NCI-H2171 (cell line): Measurements from ENCODE around the gene PCNT.
"Not testable (repeated sequence)": the region's sequence is repeated elsewhere in the genome, so short reads cannot be mapped to it uniquely, and the experiment has no call there.

Experiments used
- DNase-seq: peaks from one replicate; lab custom pipeline; 2025; lab: John Stamatoyannopoulos, UW

Gene PCNT

GRCh38 chr21:46357684-46358425 is 33.9 kb downstream of the PCNT start:
- no peak for DNase-seq

- DNase-seq = no peak
These were observed 37.2 kb downstream of the PCNT start for GRCh38 chr21:46361176-46361575.

- no peak for DNase-seq
These were observed 38.0 kb downstream of the PCNT start for GRCh38 chr21:46361935-46362334.

GRCh38 chr21:46362946-46363345 is 39.0 kb downstream of the PCNT start:
- DNase-seq = no peak

- no peak for DNase-seq
These were observed 39.7 kb downstream of the PCNT start for GRCh38 chr21:46363698-46364097.

GRCh38 chr21:46366091-46366490 is 42.1 kb downstream of the PCNT start:
- no peak for DNase-seq

- no peak for DNase-seq
These were observed 42.6 kb downstream of the PCNT start for GRCh38 chr21:46366561-46366960.

GRCh38 chr21:46366966-46367365 is 43.0 kb downstream of the PCNT start:
- DNase-seq = no peak

- DNase-seq = no peak
These were observed 44.8 kb downstream of the PCNT start for GRCh38 chr21:46368533-46369285.

GRCh38 chr21:46369520-46370235 is 45.7 kb downstream of the PCNT start:
- DNase-seq = no peak

- no peak for DNase-seq
These were observed 47.5 kb downstream of the PCNT start for GRCh38 chr21:46371204-46372013.

GRCh38 chr21:46372014-46372485 is 48.1 kb downstream of the PCNT start:
- DNase-seq = no peak

- DNase-seq = not testable (repeated sequence)
These were observed 49.0 kb downstream of the PCNT start for GRCh38 chr21:46372947-46373346.

- no peak for DNase-seq
These were observed 50.9 kb downstream of the PCNT start for GRCh38 chr21:46374761-46375389.

GRCh38 chr21:46375560-46376230 is 51.7 kb downstream of the PCNT start:
- no peak for DNase-seq

- no peak for DNase-seq
These were observed 52.3 kb downstream of the PCNT start for GRCh38 chr21:46376231-46376628.

GRCh38 chr21:46376856-46377453 is 53.0 kb downstream of the PCNT start:
- DNase-seq = no peak

GRCh38 chr21:46377789-46378188 is 53.8 kb downstream of the PCNT start:
- no peak for DNase-seq

GRCh38 chr21:46379105-46379504 is 55.1 kb downstream of the PCNT start:
- no peak for DNase-seq

GRCh38 chr21:46379691-46380090 is 55.7 kb downstream of the PCNT start:
- no peak for DNase-seq
